Fibroblast of skin of scalp (primary cell): ENCODE results near the gene TOMM40. TPM values are rescaled to one million over a fixed set of nuclear protein-coding genes. Genes with fewer than 3 reads are reported as not detected.
"Not testable (repeated sequence)": the region's sequence is repeated elsewhere in the genome, so short reads cannot be mapped to it uniquely, and the experiment has no call there.

Source experiments
- DNase-seq: peaks from one replicate; pipeline ENCODE4 v3.0.0-alpha.2; 2013
- polyA plus RNA-seq, 2 experiments: library from polyadenylated mRNA; unstranded; fragments of 120-200 nt; gene quantifications; one replicate each; pipeline ENCODE4 v1.2.1, GENCODE V29; 2013; ENCODE audit not compliant: insufficient read length in 2 of 2

Gene TOMM40
- 63.5 TPM for polyA plus RNA-seq (2013, experiment 1 of 2; ENCODE audit: insufficient read length)
- 56.3 TPM for polyA plus RNA-seq (2013, experiment 2 of 2; ENCODE audit: insufficient read length)

DNA sequence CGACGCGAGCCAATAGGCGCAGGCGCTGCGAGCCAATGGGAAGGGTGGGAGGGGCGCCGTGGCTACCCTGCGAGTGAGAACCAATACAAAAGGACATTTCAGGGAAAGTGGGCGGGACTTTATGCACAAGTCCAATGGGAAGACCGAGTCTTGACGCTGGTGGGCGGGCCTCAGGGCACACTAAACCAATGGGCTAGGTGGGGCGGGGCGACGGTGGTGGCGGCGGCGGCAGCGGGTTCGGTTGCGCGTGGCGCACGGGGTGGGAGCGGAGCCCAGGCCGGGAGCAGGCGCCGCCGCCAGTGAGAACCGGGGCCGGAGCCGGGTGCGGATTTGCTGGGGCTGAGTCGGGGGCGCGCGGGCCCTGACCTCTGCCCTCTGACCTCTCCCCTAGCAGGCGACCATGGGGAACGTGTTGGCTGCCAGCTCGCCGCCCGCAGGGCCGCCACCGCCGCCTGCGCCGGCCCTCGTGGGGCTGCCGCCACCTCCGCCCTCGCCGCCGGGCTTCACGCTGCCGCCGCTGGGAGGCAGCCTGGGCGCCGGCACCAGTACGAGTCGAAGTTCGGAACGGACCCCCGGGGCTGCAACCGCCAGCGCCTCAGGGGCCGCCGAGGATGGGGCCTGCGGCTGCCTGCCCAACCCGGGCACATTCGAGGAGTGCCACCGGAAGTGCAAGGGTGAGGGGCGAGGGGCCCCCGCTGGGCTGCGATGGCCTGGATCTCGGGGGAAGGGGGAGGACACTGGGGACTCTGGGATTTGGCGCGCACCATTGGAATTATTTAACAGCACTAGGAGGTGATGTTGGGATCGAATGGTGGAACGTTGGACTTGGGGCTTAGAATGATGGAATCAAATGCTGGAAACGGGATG lies at the start of gene TOMM40:
TSS of gene TOMM40 (plus strand) at position 239 of the 867 bp plus-strand sequence. CDS start at position 401, 162 bp downstream.
- no peak for DNase-seq

DNA sequence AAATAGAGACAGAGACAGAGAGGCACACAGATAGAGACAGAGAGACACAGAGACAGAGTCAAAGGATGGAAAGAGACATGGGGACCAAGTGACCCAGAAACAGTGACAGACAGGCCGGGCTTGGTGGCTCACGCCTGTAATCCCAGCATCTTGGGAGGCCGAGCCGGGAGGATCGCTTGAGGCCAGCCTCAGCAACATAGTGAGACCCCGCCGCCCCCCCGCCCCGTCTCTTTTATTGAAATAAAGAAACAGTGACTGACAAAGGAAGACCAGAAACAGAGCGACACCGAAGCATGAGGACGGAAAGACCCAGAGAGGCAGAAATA lies 45.8 kb upstream of the TOMM40 start:
- no peak for DNase-seq

DNA sequence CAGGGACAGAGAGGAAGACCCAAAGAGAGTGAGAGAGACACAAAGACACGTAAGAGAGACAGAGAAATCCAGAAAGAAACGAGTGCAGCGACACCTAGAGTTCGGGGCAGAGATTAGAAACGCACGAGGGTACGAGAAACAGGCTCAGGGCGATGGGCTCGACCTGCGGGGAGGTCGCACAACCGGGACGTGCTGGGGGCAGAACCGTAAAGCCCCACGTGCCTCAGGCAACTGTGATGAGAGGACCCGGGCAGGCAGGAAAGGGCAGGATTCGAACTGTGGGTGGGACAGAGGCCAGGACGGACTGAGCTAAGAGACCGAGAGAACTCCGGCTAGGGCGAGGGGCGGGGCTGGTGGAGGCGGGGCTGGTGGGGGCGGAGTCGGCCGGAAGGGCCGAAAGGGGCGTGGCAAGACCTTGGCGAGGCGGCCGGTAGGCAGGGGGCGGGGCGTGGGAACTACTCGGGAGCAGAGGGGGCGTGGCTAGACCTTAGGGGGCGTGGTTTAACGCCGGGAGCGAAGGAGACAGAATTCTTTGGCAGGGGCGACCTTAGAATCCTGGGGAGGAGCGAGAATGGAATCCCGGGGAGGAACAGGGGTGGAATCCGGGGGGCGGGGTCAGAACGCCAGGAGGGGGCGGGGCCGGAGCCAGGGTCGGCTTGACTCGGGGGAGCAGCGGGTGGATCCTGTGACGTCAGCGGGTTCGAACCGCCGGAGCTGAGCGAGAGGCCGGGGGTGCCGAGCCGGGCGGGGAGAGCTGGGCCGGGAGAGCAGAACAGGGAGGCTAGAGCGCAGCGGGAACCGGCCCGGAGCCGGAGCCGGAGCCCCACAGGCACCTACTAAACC lies 45.2 kb upstream of the TOMM40 start, which contains the start of gene NECTIN2:
TSS of gene NECTIN2 (plus strand) at position 686 of the 843 bp plus-strand sequence. CDS start 229 bp downstream, outside the sequence.
- peak; percentile 99 for DNase-seq

DNA sequence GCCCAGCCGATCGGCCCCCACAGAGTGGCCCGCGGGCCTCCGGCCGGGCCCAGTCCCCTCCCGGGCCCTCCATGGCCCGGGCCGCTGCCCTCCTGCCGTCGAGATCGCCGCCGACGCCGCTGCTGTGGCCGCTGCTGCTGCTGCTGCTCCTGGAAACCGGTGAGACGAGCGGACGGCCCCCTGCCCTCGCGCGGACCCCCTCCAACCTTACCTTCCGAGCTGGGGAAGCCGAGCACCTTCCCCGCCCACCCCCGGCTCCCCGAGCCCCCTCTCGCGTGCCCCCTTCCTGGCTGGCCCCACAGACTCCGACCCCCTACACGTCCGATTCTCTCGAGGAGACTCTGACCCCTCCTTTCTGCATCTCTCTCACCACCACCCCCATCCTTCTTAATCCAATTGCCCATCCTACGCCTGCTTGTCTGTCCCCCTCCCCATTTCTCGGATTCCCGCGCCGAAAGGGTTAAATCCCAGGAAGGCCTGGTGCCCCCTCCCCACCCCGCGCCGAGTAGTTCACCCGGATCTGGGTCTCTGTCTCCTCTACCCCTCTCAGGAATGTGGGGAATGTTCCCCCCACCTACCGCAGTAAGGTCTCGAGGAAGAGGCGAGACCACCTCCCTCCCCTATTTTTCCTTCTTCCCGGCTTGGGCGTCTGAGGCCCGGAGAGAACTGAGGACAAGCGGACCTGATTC lies 44.5 kb upstream of the TOMM40 start:
- DNase-seq = peak; percentile 53

DNA sequence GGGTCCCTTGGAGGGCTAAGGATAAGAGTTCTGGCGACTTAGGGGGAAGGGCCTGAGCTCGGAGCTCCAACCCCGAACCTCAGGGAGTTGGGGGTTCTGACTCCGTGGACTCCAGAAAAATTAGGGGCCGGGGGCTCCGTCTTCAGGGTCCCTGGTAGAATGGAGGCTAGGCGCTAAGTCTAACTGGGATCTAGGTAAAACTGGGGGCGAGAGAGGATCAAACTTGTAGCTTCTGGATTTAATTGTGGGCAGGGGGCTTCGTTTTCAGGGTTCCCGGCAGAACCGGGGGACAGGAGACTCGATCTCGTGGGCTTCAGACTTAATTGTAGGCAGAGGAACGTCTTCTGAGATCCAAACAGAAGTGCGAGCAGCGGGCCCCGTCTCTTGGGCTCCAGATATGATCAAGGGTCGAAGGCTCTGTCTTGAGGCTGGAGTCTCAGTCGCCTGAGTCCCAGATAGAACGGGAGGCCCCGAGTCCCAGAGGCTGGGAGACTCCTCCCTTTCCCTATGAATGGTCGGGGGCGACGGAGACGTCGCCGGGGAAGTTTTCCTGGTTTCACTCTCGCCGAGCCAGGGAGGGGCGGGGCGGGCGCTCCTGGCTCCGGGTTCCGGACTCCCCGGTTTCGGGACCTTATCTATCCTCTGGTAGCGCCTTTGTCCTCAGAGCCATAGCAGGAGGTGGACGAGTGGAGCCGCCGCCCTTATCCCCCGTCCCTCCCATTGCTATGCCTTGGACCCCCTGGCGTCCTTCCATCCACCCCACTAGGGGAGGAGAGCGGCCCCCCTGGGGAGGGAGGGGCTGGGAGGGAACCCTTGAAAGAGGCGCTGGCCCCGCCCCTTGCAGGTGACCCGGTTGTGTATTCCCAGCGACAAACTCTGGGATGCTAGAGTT lies 43.7 kb upstream of the TOMM40 start:
- DNase-seq = peak; percentile 56

DNA sequence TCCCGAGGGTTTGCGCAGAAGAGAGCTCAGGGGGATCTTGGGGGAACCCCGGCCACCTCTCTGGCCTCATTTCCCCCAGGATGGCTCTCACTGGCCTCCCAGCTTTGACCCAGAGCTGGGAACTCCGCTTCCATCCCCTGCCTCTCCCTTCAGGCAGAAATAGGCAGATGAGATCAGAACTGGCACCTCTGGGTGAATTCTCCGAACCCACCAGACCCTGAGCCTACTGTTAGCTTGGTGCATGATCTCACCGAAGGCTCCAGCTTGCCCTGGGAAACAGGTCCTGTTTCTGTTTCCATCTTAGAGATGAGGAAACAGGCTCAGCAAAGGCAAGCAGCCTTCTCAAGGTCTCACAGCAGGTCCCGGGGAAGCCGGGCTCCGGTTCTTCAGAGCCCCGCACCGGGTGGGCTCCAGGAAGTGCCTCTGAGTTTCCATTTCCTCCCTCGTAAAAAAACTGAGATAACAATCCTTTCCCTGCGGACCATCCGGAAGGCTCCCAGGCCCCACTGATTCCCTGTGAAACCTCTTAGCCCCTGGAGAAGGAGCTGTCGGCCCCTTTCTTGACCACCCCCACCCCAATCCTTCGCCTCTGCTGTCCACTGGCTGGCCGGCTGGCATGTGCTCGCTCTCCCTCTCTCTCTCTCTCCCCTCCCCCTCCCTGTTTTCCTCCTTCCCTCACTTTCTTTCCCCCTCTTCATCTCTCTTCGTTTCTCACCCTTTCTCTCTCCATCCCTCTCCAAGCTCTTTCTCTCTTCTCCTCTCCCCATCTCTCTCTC lies 42.8 kb upstream of the TOMM40 start:
- DNase-seq = peak; percentile 19

DNA sequence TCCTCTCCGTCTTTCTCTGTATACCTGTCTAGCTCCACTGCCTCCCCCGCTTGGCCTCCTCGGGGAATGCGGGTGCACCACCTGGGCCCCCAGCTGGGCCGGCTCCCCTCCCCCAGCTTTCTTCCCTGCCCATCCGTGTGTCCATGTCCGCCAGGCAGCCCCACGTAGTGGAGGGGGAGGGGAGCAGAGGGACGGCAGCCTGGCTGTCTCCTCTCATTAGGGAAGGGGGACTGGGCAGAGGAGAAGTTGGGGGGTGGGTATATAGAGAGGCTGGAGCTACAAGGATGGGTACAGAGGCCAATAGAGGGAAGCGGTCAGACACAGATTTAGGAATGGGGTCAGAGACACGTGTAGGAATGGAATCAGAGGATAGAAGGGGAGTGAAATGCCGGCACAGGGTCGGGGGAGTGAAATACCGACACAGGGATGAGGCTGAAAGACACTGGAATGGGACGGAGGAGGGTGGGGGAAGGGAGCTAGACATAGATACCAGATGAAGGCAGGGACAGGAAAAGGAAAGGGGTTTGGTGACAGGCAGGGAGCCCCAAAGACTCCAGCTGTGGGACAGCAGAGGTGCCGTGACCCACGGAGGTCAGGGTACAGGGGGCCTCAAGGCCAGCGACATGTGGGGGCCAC lies 42.1 kb upstream of the TOMM40 start:
- no peak for DNase-seq

DNA sequence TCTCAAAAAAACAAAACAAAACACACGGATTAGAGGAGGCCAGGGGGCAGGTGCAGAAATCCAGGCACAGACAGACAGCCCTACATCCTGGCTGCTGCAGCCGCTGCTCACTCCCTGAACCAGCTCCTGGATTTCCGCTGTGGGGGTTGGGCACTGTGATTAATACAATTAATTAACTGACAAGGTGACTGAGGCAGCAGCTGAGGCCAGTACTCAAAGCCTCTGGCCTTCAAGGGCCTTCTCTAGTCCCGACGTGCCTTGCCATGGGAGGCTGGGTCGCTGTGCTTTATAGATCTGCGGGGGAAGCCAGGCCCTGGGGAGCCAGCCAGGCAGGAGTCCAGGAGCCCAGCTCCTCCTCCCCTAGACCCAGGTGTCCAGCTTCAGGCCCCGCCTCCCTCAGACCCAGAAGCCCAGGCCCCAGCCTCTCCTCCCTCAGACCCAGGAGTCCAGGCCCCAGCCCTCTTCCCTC lies 40.4 kb upstream of the TOMM40 start:
- no peak for DNase-seq

DNA sequence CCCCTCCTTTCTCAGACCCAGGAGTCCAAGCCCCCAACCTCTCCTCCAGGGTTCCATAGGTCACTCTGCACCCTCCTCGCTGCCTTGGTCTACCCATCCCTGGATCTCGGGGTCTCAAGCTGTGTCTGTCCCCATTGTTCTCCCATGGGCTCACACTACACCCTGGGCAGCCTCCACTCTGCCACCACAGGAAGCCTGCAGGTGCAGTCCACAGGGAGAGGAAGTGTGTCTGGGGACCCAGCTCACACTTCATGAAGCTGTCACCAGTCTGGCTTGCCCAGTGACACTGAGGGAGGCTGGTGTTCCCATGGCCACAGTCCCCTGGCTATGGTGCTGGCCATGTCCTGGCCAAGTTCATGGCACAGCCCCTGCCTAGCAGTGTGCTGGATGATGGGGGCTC lies 39.6 kb upstream of the TOMM40 start:
- DNase-seq = no peak

DNA sequence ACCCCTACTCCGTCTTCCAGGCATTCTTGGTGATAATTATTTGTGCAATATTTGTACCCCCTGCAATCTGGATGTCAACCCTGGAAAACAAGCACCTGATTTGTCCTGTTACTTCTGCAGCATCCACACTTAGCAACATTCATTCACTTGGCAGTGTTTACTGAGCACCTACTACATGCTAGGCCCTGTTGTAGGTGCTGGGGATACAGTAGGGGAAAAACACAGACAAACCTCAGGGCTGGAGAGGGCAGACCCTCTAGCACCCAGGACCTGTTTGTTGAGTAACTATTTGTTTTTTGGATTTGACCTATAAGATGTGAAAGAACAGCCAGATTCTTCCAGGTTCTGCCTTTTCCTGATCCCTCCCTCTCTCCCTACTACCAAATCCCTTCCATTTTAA lies 35.4 kb upstream of the TOMM40 start:
- no peak for DNase-seq

DNA sequence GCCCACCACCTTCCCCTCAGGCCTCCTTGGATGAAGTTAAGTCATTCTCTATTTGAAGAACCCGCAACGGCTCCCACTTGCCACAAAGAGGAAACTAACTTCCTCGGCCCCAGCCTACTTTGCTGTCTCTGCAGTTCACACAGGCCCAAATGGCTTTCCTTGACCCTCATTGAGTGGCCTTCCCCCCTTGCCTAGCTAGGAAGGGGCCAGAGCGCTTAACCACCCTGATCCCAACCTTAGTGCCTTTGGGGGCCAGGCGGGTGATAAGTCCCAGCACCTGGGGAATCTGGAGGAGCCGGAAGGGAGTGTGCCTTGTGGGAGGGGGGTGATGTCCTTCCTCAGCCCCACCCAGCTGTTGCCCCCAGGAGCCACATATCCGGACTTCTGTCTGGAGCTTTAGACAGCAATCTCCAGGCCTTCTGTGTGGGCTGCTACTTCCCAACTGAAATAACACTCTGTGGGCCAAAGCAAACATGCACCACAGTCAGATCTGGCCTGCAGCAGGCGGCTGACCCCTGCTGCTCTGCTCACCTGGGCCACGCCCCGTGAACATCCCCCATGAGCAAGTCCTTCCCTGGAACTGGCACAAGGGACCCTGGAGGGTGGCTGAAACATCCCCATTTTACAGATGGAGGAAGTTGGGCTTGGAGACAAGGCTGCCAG lies 34.5 kb upstream of the TOMM40 start:
- DNase-seq = no peak

DNA sequence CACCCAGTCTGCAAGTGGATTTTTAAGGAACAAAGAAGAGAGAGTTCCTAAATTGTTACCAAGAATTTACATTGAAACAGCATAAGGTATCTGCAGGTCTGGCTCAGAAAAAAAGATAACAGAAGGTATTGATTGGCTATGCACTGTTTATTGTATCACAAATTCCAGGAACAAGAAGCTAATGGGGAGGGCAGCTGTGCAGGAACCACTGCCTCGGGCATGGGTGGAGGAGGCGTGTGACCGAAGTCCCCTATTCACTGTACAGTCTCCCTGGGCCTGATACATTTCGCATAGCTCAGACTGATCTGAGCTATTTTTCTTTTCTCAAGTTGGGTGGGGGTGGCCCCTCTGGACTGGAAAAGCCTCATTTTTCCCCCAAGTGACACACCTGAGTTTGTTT lies 33.2 kb upstream of the TOMM40 start:
- DNase-seq = no peak

DNA sequence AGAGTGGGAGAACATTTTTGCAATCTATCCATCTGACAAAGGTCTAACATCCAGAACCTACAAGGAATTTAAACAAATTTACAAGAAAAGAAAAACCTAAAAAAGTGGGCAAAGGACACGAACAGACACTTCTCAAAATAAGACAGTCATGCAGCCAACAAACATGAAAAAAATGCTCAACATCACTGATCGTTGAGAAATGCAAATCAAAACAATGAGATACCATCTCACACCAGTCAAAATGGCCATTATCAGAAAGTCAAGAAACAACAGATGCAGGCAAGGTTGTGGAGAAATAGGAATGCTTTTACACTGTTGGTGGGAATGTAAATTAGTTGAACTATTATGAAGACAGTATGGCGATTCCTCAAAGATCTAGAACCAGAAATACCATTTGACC lies 29.5 kb upstream of the TOMM40 start:
- DNase-seq = not testable (repeated sequence)

DNA sequence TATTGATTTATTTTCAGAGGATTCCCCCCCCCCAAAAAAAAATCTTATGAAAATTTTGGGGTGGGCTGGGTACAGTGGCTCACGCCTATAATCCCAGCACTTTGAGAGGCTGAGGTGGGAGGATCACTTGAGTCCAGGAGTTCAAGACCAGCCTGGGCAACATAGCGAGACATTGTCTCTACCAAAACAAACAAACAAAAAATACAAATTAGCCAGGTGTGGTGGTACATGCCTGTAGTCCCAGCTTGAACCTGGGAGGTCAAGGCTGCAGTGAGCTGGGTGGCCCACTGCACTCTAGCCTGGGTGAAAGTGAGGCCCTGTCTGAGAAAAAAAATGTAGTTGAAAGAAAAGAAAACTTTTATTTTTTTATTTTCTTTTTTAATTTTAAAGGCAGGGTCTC lies 27.1 kb upstream of the TOMM40 start:
- DNase-seq = no peak

DNA sequence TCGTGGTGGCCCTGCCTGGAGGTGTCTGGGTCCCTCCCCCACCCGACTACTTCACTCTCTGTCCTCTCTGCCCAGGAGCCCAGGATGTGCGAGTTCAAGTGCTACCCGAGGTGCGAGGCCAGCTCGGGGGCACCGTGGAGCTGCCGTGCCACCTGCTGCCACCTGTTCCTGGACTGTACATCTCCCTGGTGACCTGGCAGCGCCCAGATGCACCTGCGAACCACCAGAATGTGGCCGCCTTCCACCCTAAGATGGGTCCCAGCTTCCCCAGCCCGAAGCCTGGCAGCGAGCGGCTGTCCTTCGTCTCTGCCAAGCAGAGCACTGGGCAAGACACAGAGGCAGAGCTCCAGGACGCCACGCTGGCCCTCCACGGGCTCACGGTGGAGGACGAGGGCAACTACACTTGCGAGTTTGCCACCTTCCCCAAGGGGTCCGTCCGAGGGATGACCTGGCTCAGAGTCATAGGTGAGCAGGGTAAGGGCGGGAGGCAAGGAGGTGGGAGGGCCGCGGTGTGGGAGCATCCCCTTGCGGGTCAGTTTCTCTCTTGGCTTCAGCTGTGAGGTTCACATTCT lies 25.8 kb upstream of the TOMM40 start:
- no peak for DNase-seq

DNA sequence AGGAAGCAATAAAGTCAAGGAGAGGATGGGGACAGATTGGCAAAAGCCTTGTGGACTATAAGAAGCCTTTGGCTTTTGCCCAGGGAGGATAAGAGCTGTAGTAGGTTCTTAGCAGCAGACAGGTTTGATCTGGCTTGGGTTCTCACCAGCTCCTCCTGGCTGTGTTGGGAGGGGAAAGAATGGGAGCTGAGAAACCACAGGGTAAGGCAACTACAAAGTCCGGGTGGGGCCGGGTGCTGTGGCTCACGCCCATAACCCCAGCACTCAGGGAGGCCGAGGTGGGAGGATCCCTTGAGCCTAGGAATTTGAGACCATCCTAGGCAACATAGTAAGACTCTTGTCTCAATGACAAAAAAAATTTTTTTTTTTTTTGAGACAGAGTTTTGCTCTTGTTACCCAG lies 24.4 kb upstream of the TOMM40 start:
- DNase-seq = no peak

DNA sequence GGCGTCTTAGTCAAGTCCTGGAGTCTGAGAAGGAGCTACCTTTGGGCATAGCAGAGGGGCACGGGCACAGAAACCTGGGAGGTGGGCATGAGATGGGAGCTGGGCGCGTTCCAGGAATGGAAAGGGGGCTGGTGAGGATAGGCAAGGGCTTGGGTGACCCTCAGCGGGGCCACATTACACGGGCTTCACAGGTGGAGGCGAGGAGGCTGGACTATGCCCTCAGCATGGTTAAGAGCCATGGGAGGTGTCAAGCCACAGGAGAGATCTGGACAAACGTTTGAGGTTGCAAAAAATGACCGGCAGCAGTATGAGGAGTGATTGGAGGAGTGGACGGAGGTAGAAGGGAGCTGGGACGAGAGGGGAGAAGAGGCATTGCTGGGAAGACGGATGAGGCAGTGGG lies 23.5 kb upstream of the TOMM40 start:
- no peak for DNase-seq

DNA sequence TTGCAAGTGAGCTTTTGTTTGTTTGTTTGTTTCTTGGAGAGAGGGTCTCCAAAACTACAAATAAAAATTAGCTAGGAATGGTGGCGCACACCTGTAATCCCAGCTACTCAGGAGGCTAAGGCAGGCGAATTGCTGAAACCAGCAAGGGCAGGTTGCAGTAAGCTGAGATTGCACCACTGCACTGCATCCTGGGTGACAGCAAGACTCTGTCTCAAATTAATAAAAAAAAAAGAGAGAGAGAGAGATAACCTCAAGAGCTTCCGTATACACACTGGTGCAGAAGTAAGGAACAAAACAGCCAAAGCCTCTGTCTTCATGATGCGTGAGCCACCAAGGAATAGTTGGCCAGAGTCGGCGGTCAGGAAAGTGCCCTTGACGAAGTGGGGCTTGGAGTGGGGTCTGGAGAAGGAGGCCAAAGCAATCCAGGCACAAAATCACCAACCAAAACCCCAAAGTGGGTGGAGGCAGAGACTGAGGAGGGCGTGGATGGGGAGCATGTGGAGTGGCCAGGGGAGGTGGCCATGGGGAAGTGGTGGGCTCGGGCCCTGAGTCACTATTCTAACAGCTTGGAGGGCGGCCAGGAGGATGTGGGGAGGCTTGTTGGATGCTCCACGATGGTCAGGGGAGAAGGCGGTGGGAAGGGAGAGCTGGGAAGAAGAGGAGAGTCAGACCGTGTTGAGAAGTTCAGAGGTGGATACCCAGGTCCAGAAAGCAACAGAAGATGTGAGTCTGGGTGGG lies 21.2 kb upstream of the TOMM40 start:
- peak; percentile 71 for DNase-seq

DNA sequence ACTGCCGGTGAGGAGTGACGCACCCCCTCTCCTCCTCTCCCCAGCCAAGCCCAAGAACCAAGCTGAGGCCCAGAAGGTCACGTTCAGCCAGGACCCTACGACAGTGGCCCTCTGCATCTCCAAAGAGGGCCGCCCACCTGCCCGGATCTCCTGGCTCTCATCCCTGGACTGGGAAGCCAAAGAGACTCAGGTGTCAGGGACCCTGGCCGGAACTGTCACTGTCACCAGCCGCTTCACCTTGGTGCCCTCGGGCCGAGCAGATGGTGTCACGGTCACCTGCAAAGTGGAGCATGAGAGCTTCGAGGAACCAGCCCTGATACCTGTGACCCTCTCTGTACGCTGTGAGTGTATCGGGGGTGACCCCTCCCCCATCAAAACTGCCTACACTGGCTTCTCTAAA lies 19.2 kb upstream of the TOMM40 start:
- no peak for DNase-seq
